Subcutaneous abdominal adipose tissue (tissue), 5 donors: Measurements from ENCODE around the gene SLC4A5.
A peak's percentile ranks its signal among the peaks of the same experiment; 100 is the strongest.
"Not testable (repeated sequence)": the region's sequence is repeated elsewhere in the genome, so short reads cannot be mapped to it uniquely, and the experiment has no call there.

ENCODE experiments used
- H3K27ac ChIP-seq: one replicate; pipeline ENCODE4 v1.7.0; 2013; ENCODE audit warnings: low read depth, mild to moderate bottlenecking, inconsistent platforms, low read length, moderate library complexity
- H3K27me3 ChIP-seq, 5 donors: one replicate each; pipeline ENCODE4 v1.7.0; 2013; ENCODE audit warnings: low read length in 5 of 5, inconsistent platforms in 1 of 5; ENCODE audit not compliant: control insufficient read depth in 5 of 5, insufficient read depth in 4 of 5
- H3K36me3 ChIP-seq, 5 donors: one replicate each; pipeline ENCODE4 v1.7.0; 2013; ENCODE audit warnings: low read length in 5 of 5; ENCODE audit not compliant: control insufficient read depth in 5 of 5, insufficient read depth in 5 of 5
- H3K4me1 ChIP-seq, 5 donors: one replicate each; pipeline ENCODE4 v1.7.0; 2013; ENCODE audit warnings: low read length in 5 of 5, mild to moderate bottlenecking in 3 of 5, moderate library complexity in 1 of 5; ENCODE audit not compliant: control insufficient read depth in 5 of 5, insufficient read depth in 5 of 5
- H3K4me3 ChIP-seq, 5 donors: one replicate each; pipeline ENCODE4 v1.7.0; 2013; ENCODE audit warnings: low read length in 5 of 5, low read depth in 1 of 5
- H3K9ac ChIP-seq, 5 donors: one replicate each; pipeline ENCODE4 v1.7.0; 2013; ENCODE audit warnings: low read length in 5 of 5, mild to moderate bottlenecking in 4 of 5, moderate library complexity in 3 of 5
- H3K9me3 ChIP-seq, 5 donors: one replicate each; pipeline ENCODE4 v1.7.0; 2013; ENCODE audit warnings: low read length in 5 of 5; ENCODE audit not compliant: control insufficient read depth in 5 of 5
- donor health status: healthy.
- donor health status: healthy.
- donor health status: healthy.
- donor health status: healthy.
- donor health status: healthy.

The SLC4A5 gene

GRCh38 chr2:74345272-74345943 lies 2.2 kb upstream of the SLC4A5 start:
- no peak overlapping the region for H3K27ac ChIP-seq
- H3K9me3 ChIP-seq, result no peaks in the 10 kb centered on the region
- no peaks in the 10 kb centered on the region for H3K4me1 ChIP-seq
- H3K9ac ChIP-seq, result no peak overlapping the region
- H3K27me3 ChIP-seq, result no peaks in the 10 kb centered on the region
- no peak overlapping the region for H3K4me3 ChIP-seq
- peaks cover 0 to 4% (median 0%) of the 10 kb centered on the region in 5 donors for H3K36me3 ChIP-seq

DNA sequence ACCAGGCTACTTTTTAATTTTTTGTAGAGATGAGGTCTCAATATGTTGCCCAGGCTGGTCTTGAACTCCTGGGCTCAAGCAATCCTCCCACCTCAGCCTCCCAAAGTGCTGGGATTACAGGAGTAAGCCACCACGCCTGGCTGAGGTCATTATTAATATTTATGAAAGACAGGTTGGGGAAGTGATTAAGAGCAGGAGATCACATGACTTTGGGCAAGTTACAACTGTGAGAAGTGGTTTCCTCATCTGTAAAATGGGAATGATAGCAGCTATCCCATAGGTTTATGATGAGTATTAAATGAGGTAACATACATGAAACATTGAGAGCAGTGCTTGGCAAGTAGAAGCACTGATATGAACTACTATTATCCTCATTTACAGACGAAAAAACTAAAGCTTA lies 7.0 kb downstream of the SLC4A5 start:
- H3K27me3 ChIP-seq, result not testable (repeated sequence)

GRCh38 chr2:74334931-74335333 lies 8.3 kb downstream of the SLC4A5 start:
- Histone ChIP-seq H3K36me3 (peaks cover 0 to 24% (median 9%) of the 10 kb centered on the region in 5 donors), H3K4me3 (no peak overlapping the region), H3K9ac (no peak overlapping the region), H3K9me3 (no peaks in the 10 kb centered on the region), H3K27me3 (no peaks in the 10 kb centered on the region), H3K27ac (no peak overlapping the region), H3K4me1 (no peaks in the 10 kb centered on the region)

More for the DNA sequence above, 7.0 kb downstream of the SLC4A5 start:
- H3K27ac ChIP-seq, H3K9me3 ChIP-seq, H3K4me1 ChIP-seq, H3K4me3 ChIP-seq, H3K9ac ChIP-seq: not testable (repeated sequence)
- peaks cover 0 to 12% (median 2%) of the 10 kb centered on the region in 5 donors for H3K36me3 ChIP-seq

- Histone ChIP-seq H3K4me1 (no peaks in the 10 kb centered on the region), H3K9me3 (no peaks in the 10 kb centered on the region), H3K9ac (no peak overlapping the region), H3K4me3 (no peak overlapping the region), H3K27ac (no peak overlapping the region), H3K27me3 (no peaks in the 10 kb centered on the region), H3K36me3 (peaks cover 0 to 29% (median 11%) of the 10 kb centered on the region in 5 donors)
Observed at GRCh38 chr2:74333896-74334586, 9.2 kb downstream of the SLC4A5 start.

DNA sequence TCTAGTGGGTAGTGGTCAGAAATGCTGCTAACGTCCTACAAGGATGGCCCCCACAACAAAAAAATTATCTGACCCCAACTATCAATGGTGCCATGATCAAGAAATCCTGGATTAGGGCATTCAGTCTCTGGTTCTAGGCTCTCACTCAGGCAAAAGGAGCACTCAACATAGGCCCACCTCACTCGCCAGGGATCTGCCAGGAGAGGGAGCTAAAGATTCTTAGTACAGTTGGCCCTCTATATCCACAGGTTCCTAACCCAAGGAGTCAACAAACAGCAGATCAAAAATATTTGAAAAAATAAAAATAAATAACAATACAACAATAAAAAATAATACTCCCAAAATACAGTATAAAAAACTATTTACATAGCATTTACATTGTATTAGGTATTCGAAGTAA lies 10.0 kb downstream of the SLC4A5 start:
- H3K36me3 ChIP-seq, result peaks cover 0 to 29% (median 11%) of the 10 kb centered on the region in 5 donors

DNA sequence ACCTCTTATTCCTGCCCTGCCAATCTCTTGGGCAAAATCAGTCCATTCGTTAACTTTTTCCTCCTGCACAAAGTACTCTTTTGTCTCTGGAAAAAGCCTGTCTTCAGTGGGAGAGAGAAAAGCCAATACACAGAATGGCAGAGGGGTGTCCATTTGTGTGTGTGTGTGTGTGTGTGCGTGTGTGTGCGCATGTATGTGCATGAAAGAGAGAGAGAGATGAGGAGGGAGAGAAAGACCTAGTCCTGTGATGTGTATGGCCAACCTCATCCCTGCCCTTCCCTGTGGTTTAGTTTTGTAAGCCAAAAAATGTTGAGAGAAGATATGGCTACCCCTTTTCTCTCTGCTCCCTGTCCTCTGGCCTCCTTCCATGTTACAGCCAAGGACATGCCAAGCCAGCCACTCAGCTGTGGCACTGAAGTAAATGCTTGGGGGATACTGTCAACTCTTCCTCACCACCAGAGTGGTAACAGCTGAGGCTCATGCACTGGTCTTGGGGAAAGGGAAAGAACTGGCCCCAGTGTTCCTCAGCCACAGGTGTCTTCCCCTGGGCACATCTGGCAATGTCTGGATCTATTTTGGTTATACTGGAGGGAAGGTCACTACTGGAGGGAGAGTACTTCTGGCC lies 10.6 kb downstream of the SLC4A5 start:
- H3K9ac ChIP-seq, result peak overlapping the region in 1 of 5 donors; percentile 31
- no peaks in the 10 kb centered on the region for H3K4me1 ChIP-seq
- H3K36me3 ChIP-seq, result peaks cover 0 to 29% (median 11%) of the 10 kb centered on the region in 5 donors
- no peak overlapping the region for H3K27ac ChIP-seq
- no peak overlapping the region for H3K4me3 ChIP-seq
- H3K27me3 ChIP-seq, result no peaks in the 10 kb centered on the region
- no peaks in the 10 kb centered on the region for H3K9me3 ChIP-seq

More for the DNA sequence above, 10.0 kb downstream of the SLC4A5 start:
- Histone ChIP-seq H3K27me3 (no peaks in the 10 kb centered on the region), H3K9ac (peak overlapping the region in 1 of 5 donors; percentile 31), H3K27ac (no peak overlapping the region), H3K4me1 (no peaks in the 10 kb centered on the region), H3K4me3 (no peak overlapping the region), H3K9me3 (no peaks in the 10 kb centered on the region)

DNA sequence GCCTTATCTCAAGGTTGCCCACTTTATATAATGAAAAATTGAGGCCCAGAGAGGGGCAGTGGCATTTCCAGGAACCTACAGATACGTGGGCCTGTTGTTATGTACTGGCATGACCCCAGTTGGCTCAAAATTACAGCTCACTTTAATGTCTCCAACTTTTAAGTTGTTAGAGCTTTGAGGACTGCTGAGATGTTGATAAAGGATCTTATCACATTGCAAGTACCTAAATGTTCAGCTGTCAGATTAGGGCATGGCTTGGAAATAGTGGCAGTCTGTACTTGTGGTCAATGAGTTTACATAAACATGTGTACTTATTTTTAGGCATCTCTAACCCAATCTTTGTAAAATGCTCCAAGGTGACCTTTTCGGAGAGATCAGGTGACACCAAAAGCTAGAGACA lies 14.6 kb downstream of the SLC4A5 start:
- Histone ChIP-seq H3K36me3 (peaks cover 4 to 29% (median 11%) of the 10 kb centered on the region in 5 donors), H3K4me3 (no peak overlapping the region), H3K9me3 (no peaks in the 10 kb centered on the region), H3K27ac (no peak overlapping the region), H3K4me1 (no peaks in the 10 kb centered on the region), H3K9ac (no peak overlapping the region), H3K27me3 (no peaks in the 10 kb centered on the region)

GRCh38 chr2:74328074-74328473 lies 15.1 kb downstream of the SLC4A5 start:
- Histone ChIP-seq H3K9me3 (no peaks in the 10 kb centered on the region), H3K9ac (no peak overlapping the region), H3K4me1 (no peaks in the 10 kb centered on the region), H3K4me3 (no peak overlapping the region), H3K27me3 (no peaks in the 10 kb centered on the region), H3K27ac (no peak overlapping the region), H3K36me3 (peaks cover 4 to 29% (median 11%) of the 10 kb centered on the region in 5 donors)

DNA sequence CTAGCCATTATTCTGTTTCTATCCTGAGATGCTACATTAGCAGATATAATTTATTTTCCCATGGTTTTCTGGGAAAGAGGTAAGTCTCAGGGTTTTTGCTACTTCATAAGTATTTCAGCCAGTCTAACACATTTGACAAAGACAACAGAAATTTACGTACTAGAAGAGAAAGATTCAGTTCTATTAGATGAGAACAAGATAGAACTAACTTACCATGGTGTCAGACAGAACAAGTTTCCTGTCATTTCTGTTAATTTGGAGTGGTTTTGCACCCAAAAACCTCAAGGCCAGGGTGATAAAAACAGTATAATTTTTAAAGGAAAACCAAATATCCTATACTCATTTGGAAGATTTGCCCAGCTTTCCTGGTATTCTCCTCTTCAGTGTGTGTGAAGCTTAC lies 15.6 kb downstream of the SLC4A5 start:
- no peak overlapping the region for H3K9ac ChIP-seq
- H3K4me1 ChIP-seq, result no peaks in the 10 kb centered on the region
- H3K4me3 ChIP-seq, result no peak overlapping the region
- H3K9me3 ChIP-seq, result no peaks in the 10 kb centered on the region
- H3K27me3 ChIP-seq, result no peaks in the 10 kb centered on the region
- H3K27ac ChIP-seq, result no peak overlapping the region
- H3K36me3 ChIP-seq, result peaks cover 4 to 26% (median 11%) of the 10 kb centered on the region in 5 donors

DNA sequence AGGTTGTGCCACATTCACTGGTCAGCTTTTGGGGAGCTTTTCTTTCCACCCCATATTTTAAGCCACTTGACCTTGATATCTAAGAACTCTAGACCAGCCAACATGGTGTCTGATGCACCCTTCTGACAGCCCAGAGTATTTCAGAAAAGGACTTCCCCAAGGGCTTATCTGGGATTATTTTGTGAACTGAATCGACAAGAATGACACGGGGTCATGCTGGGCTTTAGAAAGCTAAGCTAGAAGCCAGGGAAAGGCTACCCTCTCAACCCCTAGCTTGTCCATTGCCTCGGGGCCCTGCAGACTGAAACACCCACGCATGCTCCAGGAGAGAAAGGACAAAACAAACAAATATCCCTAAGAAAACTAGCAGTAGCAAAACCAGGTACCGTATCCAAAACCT lies 16.0 kb downstream of the SLC4A5 start:
- Histone ChIP-seq H3K4me3 (no peak overlapping the region), H3K9me3 (no peaks in the 10 kb centered on the region), H3K27ac (no peak overlapping the region), H3K27me3 (no peaks in the 10 kb centered on the region), H3K4me1 (no peaks in the 10 kb centered on the region), H3K36me3 (peaks cover 4 to 22% (median 11%) of the 10 kb centered on the region in 5 donors), H3K9ac (no peak overlapping the region)
